Mucosa of rectum (tissue), 2 donors: ENCODE measurements around the gene SNX30.

Experiments used
- H3K27ac ChIP-seq, 2 donors: one replicate each; pipeline ENCODE4 v1.7.0; 2013; ENCODE audit warnings: inconsistent platforms in 2 of 2, low read depth in 2 of 2, low read length in 2 of 2
- H3K27me3 ChIP-seq, 2 donors: one replicate each; pipeline ENCODE4 v1.7.0; 2013; ENCODE audit warnings: low read length in 2 of 2; ENCODE audit not compliant: control insufficient read depth in 2 of 2, insufficient read depth in 2 of 2
- H3K36me3 ChIP-seq, 2 donors: one replicate each; pipeline ENCODE4 v1.7.0; 2013; ENCODE audit warnings: low read length in 2 of 2; ENCODE audit not compliant: control insufficient read depth in 2 of 2, insufficient read depth in 2 of 2
- H3K4me1 ChIP-seq, 2 donors: one replicate each; pipeline ENCODE4 v1.7.0; 2013; ENCODE audit warnings: low read length in 2 of 2, mild to moderate bottlenecking in 1 of 2; ENCODE audit not compliant: control insufficient read depth in 2 of 2, insufficient read depth in 2 of 2
- H3K4me3 ChIP-seq, 2 donors: one replicate each; pipeline ENCODE4 v1.7.0; 2013; ENCODE audit warnings: low read length in 2 of 2
- H3K9ac ChIP-seq, 2 donors: one replicate each; pipeline ENCODE4 v1.7.0; 2013; ENCODE audit warnings: low read length in 2 of 2, low read depth in 1 of 2, mild to moderate bottlenecking in 1 of 2
- H3K9me3 ChIP-seq, 2 donors: one replicate each; pipeline ENCODE4 v1.7.0; 2013; ENCODE audit warnings: low read length in 2 of 2; ENCODE audit not compliant: control insufficient read depth in 2 of 2
- donor health status: healthy.
- donor health status: Normal muscosa, but diverticular disease.

The SNX30 gene

GRCh38 chr9:112886351-112886750, 135.8 kb downstream of the SNX30 start:
- Histone ChIP-seq H3K4me1 (peaks cover 0 to 3% of the 10 kb centered on the region in 2 donors), H3K9me3 (no peaks in the 10 kb centered on the region), H3K9ac (no peak overlapping the region), H3K27me3 (peaks cover 9 to 12% of the 10 kb centered on the region in 2 donors), H3K27ac (no peak overlapping the region), H3K4me3 (no peak overlapping the region), H3K36me3 (no peaks in the 10 kb centered on the region)

- no peak overlapping the region for H3K9ac ChIP-seq
- peaks cover 12% of the 10 kb centered on the region in 2 donors for H3K27me3 ChIP-seq
- no peaks in the 10 kb centered on the region for H3K36me3 ChIP-seq
- H3K9me3 ChIP-seq: no peaks in the 10 kb centered on the region
- no peak overlapping the region for H3K4me3 ChIP-seq
- peaks cover 0 to 3% of the 10 kb centered on the region in 2 donors for H3K4me1 ChIP-seq
- no peak overlapping the region for H3K27ac ChIP-seq
These were observed 136.8 kb downstream of the SNX30 start for GRCh38 chr9:112887381-112887780.

DNA sequence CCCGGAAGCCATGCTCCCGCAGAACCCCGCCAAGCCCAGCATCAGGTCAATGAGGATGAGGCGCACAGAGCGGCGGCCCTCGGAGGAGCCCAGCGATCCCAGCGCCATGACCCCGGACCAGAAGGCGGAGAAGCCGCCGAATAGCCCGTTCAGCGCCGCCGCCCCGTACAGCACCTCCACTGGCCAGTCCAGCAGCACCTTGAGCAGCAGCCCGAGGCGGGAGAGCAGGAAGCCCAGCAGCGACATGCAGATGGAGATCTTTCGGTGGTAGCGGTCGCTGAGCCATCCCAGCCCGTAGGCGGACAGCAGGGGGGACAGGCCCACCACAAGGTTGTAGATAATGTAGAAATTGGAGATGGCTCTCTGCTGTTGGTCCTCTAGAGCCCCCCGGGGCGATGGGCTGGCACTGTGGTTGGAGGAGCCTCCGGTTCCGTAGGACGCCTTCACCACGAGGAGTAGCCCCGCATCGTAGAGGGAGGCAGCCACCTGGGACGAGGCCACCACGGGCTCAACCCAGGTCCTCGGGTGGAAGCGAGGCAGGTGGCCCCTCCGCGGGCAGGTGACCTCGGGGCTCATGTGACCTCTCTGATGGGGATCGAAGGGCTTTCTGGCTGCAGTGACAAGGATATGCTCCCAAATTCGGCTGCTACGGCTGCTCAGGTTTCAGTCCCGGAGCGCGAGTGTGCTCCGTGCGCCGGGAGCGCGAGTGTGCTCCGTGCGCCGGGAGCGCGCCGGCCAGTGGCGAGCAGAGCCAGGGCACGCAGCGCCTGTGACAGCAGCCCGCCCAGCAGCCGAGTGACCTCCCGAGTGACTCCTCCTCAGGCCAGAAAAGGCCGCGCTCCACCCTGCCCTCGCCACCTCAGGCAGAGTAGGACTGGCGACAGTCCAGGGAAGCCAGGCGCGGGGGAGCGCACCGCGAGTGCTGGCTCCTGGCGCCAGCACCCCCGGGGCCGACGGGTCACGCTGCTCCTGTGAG, 139.8 kb downstream of the SNX30 start, which contains the start of gene SLC46A2:
SLC46A2 (minus strand) TSS at position 771 of the 976 bp plus-strand sequence; CDS start at position 576, 195 bp downstream.
- Histone ChIP-seq H3K4me1 (no peaks in the 10 kb centered on the region), H3K27ac (no peak within 1 kb of the TSS), H3K9ac (peak within 1 kb of the TSS in 1 of 2 donors; percentile 26), H3K9me3 (no peaks in the 10 kb centered on the region), H3K36me3 (no peaks in the 10 kb centered on the region), H3K4me3 (peak within 1 kb of the TSS; percentile 31 to 46), H3K27me3 (peaks cover 12% of the 10 kb centered on the region in 2 donors)

GRCh38 chr9:112891521-112891920, 141.0 kb downstream of the SNX30 start:
- Histone ChIP-seq H3K9me3 (no peaks in the 10 kb centered on the region), H3K9ac (no peak overlapping the region), H3K4me1 (no peaks in the 10 kb centered on the region), H3K27ac (no peak overlapping the region), H3K36me3 (no peaks in the 10 kb centered on the region), H3K4me3 (no peak overlapping the region), H3K27me3 (peaks cover 12% of the 10 kb centered on the region in 2 donors)

DNA sequence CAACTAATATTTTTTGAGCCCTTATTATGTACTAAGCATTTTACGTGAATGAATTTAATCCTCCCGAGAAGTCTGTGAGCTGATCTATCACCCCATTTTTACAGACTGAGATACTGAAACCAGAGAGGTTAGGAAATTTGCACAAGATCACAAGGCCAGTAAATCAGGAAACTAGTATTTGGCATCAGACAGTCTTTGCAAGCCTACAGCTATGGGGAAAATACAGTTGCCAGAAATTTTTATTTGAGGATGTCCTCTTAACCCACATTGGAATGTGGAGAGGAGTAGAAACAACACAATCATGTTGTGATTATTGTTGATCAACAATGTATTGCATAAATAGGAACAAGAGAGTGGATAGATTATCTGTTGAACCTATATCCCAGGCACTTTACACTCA, 142.4 kb downstream of the SNX30 start:
- H3K4me1 ChIP-seq: no peaks in the 10 kb centered on the region
- H3K9ac ChIP-seq: no peak overlapping the region
- H3K4me3 ChIP-seq: no peak overlapping the region
- H3K27me3 ChIP-seq: peaks cover 12% of the 10 kb centered on the region in 2 donors
- no peaks in the 10 kb centered on the region for H3K9me3 ChIP-seq
- H3K27ac ChIP-seq: no peak overlapping the region
- H3K36me3 ChIP-seq: no peaks in the 10 kb centered on the region

DNA sequence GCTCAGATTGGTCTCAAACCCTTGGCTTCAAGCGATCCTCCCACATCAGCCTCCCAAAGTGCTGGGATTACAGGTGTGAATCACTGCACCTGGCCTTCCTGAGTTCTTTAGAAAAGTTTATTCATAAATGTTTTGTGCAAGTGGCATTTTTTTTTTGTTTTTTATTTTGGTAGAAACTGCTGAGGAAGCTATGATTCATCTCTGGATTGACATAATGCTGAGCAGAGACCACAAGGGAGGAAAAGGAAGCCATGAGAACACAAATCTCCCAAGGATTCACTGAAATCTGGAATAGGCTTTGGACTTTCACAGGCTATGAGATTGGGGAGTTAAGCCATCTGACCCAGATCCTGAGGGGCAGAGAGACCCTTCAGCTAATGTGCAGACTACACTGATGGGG, 143.5 kb downstream of the SNX30 start:
- no peaks in the 10 kb centered on the region for H3K9me3 ChIP-seq
- H3K4me3 ChIP-seq: no peak overlapping the region
- H3K36me3 ChIP-seq: no peaks in the 10 kb centered on the region
- peaks cover 12 to 15% of the 10 kb centered on the region in 2 donors for H3K27me3 ChIP-seq
- H3K4me1 ChIP-seq: no peaks in the 10 kb centered on the region
- H3K27ac ChIP-seq: no peak overlapping the region
- H3K9ac ChIP-seq: no peak overlapping the region

DNA sequence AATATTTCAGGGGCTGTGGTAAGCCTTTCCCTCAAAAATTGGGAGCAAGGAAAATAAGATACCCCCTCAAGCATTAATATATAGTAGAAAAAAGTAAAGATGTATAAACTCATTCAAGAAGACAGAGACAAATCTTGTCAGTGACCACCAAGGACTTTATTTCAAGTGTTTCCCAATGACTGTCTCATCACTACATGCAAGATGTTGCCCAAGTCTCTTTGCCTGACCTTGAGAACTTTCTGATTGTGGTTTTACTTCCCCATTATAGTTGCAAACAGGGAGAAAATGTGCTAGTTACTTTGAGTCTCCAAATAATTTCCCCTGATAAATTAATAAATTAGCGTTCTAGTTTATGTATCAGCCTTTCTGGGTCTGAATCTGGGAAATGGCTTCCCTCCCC, 144.1 kb downstream of the SNX30 start:
- H3K9ac ChIP-seq: no peak overlapping the region
- H3K9me3 ChIP-seq: no peaks in the 10 kb centered on the region
- H3K27me3 ChIP-seq: peaks cover 8 to 9% of the 10 kb centered on the region in 2 donors
- H3K4me3 ChIP-seq: no peak overlapping the region
- H3K36me3 ChIP-seq: no peaks in the 10 kb centered on the region
- no peak overlapping the region for H3K27ac ChIP-seq
- no peaks in the 10 kb centered on the region for H3K4me1 ChIP-seq

GRCh38 chr9:112896131-112896530, 145.6 kb downstream of the SNX30 start:
- H3K4me3 ChIP-seq: no peak overlapping the region
- H3K36me3 ChIP-seq: no peaks in the 10 kb centered on the region
- no peak overlapping the region for H3K27ac ChIP-seq
- no peaks in the 10 kb centered on the region for H3K9me3 ChIP-seq
- H3K9ac ChIP-seq: no peak overlapping the region
- no peaks in the 10 kb centered on the region for H3K4me1 ChIP-seq
- H3K27me3 ChIP-seq: peaks cover 3 to 6% of the 10 kb centered on the region in 2 donors

- Histone ChIP-seq H3K9ac (no peak overlapping the region), H3K27ac (no peak overlapping the region), H3K4me1 (no peaks in the 10 kb centered on the region), H3K36me3 (no peaks in the 10 kb centered on the region), H3K4me3 (no peak overlapping the region), H3K9me3 (no peaks in the 10 kb centered on the region), H3K27me3 (peaks cover 0 to 3% of the 10 kb centered on the region in 2 donors)
These were observed 148.3 kb downstream of the SNX30 start for GRCh38 chr9:112898872-112899311.

DNA sequence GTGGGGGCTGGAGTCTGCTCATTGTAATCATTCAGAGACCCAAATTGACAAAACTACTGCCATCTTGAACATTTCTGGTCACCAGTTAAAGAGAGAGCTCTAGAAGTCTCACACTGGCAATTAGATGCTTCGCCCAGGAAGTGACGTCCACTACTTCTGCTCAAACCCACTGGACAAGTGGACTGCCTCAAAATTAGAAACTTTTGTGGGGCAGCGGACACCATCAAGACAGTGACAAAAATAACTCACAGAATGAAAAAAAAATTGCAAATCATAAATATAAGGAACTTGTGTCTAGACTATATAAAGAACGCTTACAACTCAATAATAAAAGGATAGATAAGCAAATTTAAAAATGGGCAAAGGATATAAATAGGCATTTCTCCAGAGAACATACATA, 149.9 kb downstream of the SNX30 start:
- no peak overlapping the region for H3K9ac ChIP-seq
- no peaks in the 10 kb centered on the region for H3K9me3 ChIP-seq

More for the DNA sequence above, 149.9 kb downstream of the SNX30 start:
- H3K4me3 ChIP-seq: no peak overlapping the region
- H3K27ac ChIP-seq: no peak overlapping the region
- H3K27me3 ChIP-seq: peaks cover 0 to 3% of the 10 kb centered on the region in 2 donors
- H3K4me1 ChIP-seq: no peaks in the 10 kb centered on the region
- no peaks in the 10 kb centered on the region for H3K36me3 ChIP-seq
